Measurements from ENCODE around the gene SDC3.

DNA sequence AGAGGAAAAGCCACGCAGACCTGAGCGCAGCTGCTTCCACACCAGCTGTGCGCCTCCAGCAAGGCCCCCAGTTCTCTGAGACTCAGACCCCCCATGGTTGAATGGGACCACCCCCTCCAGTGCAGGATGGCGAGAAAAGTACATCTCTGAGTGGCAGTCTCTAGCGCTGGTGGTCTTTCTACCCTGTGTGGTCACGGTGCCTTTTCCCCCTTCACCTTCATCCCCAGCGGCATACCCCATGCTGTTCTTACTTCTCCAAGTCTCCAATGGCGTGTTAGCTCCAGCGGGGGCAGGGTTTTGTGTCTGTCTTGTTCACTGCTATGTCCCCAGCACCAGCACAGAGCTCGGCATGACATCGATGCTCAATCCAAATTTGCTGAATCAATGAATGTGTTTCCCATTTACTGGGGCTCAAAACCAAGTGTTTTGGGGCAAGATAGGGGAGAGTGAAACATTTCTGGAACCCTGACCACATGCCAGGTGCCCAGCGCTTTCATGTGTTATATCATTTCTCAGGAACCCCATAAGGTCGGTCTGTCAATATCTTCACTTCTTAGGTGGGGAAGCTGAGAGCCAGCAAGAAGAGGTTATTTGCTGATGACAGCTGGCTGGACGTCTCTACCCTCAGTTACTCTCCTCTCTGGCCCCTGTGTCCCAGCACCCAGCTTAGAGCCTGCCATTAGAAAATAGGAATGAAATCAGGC is 959 bp upstream of the SDC3 start:
- TF ChIP-seq, protein P1, sequence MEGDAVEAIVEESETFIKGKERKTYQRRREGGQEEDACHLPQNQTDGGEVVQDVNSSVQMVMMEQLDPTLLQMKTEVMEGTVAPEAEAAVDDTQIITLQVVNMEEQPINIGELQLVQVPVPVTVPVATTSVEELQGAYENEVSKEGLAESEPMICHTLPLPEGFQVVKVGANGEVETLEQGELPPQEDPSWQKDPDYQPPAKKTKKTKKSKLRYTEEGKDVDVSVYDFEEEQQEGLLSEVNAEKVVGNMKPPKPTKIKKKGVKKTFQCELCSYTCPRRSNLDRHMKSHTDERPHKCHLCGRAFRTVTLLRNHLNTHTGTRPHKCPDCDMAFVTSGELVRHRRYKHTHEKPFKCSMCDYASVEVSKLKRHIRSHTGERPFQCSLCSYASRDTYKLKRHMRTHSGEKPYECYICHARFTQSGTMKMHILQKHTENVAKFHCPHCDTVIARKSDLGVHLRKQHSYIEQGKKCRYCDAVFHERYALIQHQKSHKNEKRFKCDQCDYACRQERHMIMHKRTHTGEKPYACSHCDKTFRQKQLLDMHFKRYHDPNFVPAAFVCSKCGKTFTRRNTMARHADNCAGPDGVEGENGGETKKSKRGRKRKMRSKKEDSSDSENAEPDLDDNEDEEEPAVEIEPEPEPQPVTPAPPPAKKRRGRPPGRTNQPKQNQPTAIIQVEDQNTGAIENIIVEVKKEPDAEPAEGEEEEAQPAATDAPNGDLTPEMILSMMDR (IDR thresholded peaks at IDR 0.05 in 2 of 3, conservative IDR thresholded peaks at IDR 0.05 in 1 of 3; ENCODE audit: control insufficient read depth in 2 of 3, extremely low read depth in 1 of 3, insufficient read depth in 1 of 3, low read depth in 3 of 3, low read length in 3 of 3), result no peak
- TF ChIP-seq POLR2A (IDR thresholded peaks at IDR 0.05; ENCODE audit: low read depth, low read length) (no peak), BRCA1 (IDR thresholded peaks at IDR 0.05; ENCODE audit: low read depth, low read length) (no peak), HDAC2 (IDR thresholded peaks at IDR 0.05) (no peak), EED (IDR thresholded peaks at IDR 0.05; ENCODE audit: low read depth) (no peak), EP300 (IDR thresholded peaks at IDR 0.05; ENCODE audit: borderline replicate concordance in 1 of 2, control insufficient read depth in 1 of 2, low read depth in 2 of 2, low read length in 2 of 2) (no peak), NR2C2 (IDR thresholded peaks at IDR 0.05; ENCODE audit: borderline replicate concordance, control insufficient read depth, insufficient read length, low read depth) (no peak)
- TF ChIP-seq, protein P2, sequence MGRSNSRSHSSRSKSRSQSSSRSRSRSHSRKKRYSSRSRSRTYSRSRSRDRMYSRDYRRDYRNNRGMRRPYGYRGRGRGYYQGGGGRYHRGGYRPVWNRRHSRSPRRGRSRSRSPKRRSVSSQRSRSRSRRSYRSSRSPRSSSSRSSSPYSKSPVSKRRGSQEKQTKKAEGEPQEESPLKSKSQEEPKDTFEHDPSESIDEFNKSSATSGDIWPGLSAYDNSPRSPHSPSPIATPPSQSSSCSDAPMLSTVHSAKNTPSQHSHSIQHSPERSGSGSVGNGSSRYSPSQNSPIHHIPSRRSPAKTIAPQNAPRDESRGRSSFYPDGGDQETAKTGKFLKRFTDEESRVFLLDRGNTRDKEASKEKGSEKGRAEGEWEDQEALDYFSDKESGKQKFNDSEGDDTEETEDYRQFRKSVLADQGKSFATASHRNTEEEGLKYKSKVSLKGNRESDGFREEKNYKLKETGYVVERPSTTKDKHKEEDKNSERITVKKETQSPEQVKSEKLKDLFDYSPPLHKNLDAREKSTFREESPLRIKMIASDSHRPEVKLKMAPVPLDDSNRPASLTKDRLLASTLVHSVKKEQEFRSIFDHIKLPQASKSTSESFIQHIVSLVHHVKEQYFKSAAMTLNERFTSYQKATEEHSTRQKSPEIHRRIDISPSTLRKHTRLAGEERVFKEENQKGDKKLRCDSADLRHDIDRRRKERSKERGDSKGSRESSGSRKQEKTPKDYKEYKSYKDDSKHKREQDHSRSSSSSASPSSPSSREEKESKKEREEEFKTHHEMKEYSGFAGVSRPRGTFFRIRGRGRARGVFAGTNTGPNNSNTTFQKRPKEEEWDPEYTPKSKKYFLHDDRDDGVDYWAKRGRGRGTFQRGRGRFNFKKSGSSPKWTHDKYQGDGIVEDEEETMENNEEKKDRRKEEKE (IDR thresholded peaks at IDR 0.05), result no peak
- TF ChIP-seq, protein P3, sequence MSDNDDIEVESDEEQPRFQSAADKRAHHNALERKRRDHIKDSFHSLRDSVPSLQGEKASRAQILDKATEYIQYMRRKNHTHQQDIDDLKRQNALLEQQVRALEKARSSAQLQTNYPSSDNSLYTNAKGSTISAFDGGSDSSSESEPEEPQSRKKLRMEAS (IDR thresholded peaks at IDR 0.05; ENCODE audit: low read depth, low read length), result no peak
